ENCODE measurements around the gene RALA. TPM values are rescaled to one million over a fixed set of nuclear protein-coding genes. Genes with fewer than 3 reads are reported as not detected.
"Not testable (repeated sequence)": the region's sequence is repeated elsewhere in the genome, so short reads cannot be mapped to it uniquely, and the experiment has no call there.

RALA gene
- total RNA-seq, 6 experiments from 2014 or later, result 7.5 to 13.8 (median 12.4) TPM

GRCh38 chr7:39664585-39664984 is 41.2 kb downstream of the RALA start:
- DNase-seq (no peak), ATAC-seq (no peak)
- WGBS (ENCODE audit: insufficient coverage, low coverage, low lambda C conversion rate, missing lambda C conversion rate), result 100% methylated on average over 3 of the region's 3 CpGs
- no peak overlapping the region for H3K4me3 ChIP-seq
- intact Hi-C loops (cut with DNase I), result no loop called here
- no peaks in the 10 kb centered on the region for H3K36me3 ChIP-seq
- no peak overlapping the region for H3K27ac ChIP-seq
- H3K9me3 ChIP-seq, result no peaks in the 10 kb centered on the region
- no peaks in the 10 kb centered on the region for H3K27me3 ChIP-seq
- no peaks in the 10 kb centered on the region for H3K4me1 ChIP-seq
- TF ChIP-seq CTCF (IDR thresholded peaks at IDR 0.05), result no peak
- TF ChIP-seq POLR2A (IDR thresholded peaks at IDR 0.05), result no peak

GRCh38 chr7:39666562-39666961 is 43.2 kb downstream of the RALA start:
- H3K9me3 ChIP-seq, result no peaks in the 10 kb centered on the region

GRCh38 chr7:39667341-39667923 is 44.1 kb downstream of the RALA start:
- H3K36me3 ChIP-seq, result no peaks in the 10 kb centered on the region
- DNase-seq (no peak), ATAC-seq (no peak)
- H3K9me3 ChIP-seq, result no peaks in the 10 kb centered on the region
- 79% methylated on average over 2 of the region's 3 CpGs for WGBS (ENCODE audit: insufficient coverage, low coverage, low lambda C conversion rate, missing lambda C conversion rate)
- H3K4me3 ChIP-seq, result no peak overlapping the region
- no peaks in the 10 kb centered on the region for H3K27me3 ChIP-seq
- no peak for TF ChIP-seq POLR2A (IDR thresholded peaks at IDR 0.05)
- no peak for TF ChIP-seq CTCF (IDR thresholded peaks at IDR 0.05)
- H3K4me1 ChIP-seq, result no peaks in the 10 kb centered on the region
- intact Hi-C loops (cut with DNase I), result no loop called here
- no peak overlapping the region for H3K27ac ChIP-seq

More at GRCh38 chr7:39666562-39666961, 43.2 kb downstream of the RALA start:
- WGBS (ENCODE audit: insufficient coverage, low coverage, low lambda C conversion rate, missing lambda C conversion rate), result 83% methylated on average over 2 of the region's 2 CpGs
- TF ChIP-seq CTCF (IDR thresholded peaks at IDR 0.05) (no peak), POLR2A (IDR thresholded peaks at IDR 0.05) (no peak)
- ATAC-seq, result no peak
- Histone ChIP-seq H3K4me1 (no peaks in the 10 kb centered on the region), H3K27ac (no peak overlapping the region), H3K36me3 (no peaks in the 10 kb centered on the region), H3K27me3 (no peaks in the 10 kb centered on the region), H3K4me3 (no peak overlapping the region)
- no peak for DNase-seq
- intact Hi-C loops (cut with DNase I), result no loop called here

- H3K27me3 ChIP-seq; DNase-seq; ATAC-seq; H3K9me3 ChIP-seq; H3K4me3 ChIP-seq; H3K27ac ChIP-seq; H3K4me1 ChIP-seq; intact Hi-C loops (cut with DNase I); H3K36me3 ChIP-seq: not testable (repeated sequence)
- WGBS (ENCODE audit: insufficient coverage, low coverage, low lambda C conversion rate, missing lambda C conversion rate), result 94% methylated on average over 3 of the region's 4 CpGs
Observed at GRCh38 chr7:39668280-39668679, 44.9 kb downstream of the RALA start.

- H3K27ac ChIP-seq, result no peak overlapping the region
- H3K9me3 ChIP-seq, result no peaks in the 10 kb centered on the region
- 100% methylated on average over 2 of the region's 2 CpGs for WGBS (ENCODE audit: insufficient coverage, low coverage, low lambda C conversion rate, missing lambda C conversion rate)
- H3K4me3 ChIP-seq, result no peak overlapping the region
- DNase-seq (no peak), ATAC-seq (no peak)
- H3K36me3 ChIP-seq, result no peaks in the 10 kb centered on the region
- H3K27me3 ChIP-seq, result no peaks in the 10 kb centered on the region
- TF ChIP-seq CTCF (IDR thresholded peaks at IDR 0.05) (no peak), POLR2A (IDR thresholded peaks at IDR 0.05) (no peak)
- intact Hi-C loops (cut with DNase I), result no loop called here
- no peaks in the 10 kb centered on the region for H3K4me1 ChIP-seq
Observed at GRCh38 chr7:39670052-39670451, 46.7 kb downstream of the RALA start.
